Ramos (cell line): Measurements from ENCODE around the gene CAMK2B.

ENCODE experiments used
- in situ Hi-C: fragments of 300-500 bp; cut with MboI; formaldehyde crosslinking; loops from one replicate; pipeline ENCODE4 v1.14.3; 2022; ENCODE audit warnings: low sequenced_read_pairs; ENCODE audit not compliant: unreplicated experiment

The CAMK2B gene

DNA sequence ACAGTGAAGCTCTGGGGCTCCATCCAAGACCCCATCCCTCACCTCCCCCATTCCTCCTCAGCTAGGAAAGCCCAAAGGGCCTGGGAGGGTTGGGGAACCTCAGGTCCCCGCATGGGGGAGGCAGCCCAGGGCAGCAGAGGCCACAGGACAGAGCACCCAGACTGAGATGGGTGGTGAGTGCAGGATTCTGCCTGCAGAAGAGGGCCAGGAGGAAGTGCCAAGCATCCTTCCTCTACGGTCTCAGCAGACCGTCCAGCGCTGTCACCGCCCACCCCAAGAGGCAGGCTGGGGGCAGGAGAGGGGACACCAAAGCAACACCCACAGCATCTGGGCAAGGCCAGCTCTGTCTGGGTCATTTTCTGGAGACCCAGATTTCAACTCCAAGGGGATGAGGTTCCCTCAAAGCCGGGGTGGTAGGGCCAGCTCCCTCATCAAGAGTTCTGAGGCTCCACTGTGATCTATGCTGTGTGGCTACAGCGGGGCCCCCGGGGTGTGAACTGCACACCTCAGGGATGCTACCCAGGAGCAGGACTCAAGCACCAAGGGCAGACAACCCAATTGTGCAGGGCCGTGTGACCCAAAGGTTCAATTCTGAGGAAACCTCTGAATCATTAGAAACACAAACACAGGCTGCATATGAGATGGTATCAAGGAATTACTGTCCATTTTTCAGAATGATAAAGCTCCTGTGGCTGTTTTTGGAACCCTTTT, 46.8 kb downstream of the CAMK2B start:
- in situ Hi-C loops, result no loop called here

DNA sequence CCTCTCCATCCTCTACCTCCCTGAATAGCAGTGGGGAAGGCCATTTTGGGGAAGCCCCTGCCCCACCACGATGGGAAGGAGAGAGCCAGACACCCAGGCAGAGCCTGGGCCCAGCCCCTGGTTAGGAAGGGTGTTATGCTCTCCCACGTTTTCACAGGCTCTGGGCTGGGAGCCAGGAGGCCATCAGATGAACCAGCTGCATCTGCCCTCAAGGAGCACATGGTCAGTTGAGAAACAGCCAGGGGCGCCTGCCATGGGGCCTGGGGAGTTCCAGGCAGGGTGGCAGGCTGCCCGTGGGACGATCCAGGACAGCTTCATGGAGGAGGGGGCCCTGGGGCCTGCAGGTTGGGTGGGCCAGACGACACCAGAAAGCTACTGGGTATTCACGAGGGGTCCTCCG, 47.5 kb downstream of the CAMK2B start:
- in situ Hi-C loops, result no loop called here

DNA sequence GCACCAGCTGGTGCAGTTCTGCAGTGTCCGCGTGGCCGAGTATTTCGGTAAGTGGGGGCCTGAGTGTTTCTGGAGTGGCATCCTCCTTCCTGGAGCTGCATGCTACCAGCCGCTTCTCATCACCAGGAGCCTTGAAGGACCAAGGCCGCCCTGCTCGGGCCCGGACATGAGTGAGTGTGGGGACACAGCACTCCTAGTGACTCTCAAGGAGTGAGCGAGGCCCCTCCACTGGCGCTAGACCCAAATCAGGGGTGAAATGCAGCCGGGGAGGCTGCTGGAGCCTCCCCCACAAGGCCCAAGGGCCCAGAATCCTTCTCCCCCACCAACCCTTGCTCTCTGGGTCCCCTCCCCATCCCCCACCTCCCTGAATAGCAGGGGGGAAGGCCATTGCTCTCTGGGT, 48.0 kb downstream of the CAMK2B start:
- in situ Hi-C loops, result no loop called here

DNA sequence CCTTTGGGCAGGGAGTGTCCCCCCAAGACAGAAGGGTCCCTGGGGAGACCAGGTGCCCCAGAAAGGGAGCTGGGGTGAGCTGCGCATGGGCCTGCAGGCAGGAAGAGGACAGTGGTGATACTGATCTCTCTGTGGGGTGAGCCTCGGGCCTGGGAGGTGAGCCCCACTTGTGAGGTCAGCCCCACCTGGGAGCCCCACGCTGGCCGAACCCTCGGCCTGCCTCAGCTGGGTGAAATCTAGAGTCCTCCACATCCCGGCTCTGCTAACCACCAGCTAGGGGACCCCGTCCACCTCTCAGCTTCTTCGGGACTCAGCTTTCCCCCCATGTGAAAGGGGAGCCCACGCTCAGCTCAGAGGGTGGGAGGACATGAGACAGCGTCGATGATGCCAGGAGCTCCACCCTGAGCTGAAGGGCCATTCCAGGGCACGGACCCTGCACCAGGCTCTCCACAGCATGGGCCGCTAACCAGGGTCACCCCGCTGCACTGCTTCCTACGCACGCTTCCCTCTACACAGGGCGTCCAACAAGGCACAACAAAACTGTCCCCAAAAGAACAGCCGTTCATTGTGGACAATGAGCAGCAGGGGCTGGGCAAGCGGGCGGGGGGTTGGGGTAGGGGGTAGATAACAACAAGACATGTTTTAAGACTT, 48.7 kb downstream of the CAMK2B start:
- in situ Hi-C loops, result no loop called here

DNA sequence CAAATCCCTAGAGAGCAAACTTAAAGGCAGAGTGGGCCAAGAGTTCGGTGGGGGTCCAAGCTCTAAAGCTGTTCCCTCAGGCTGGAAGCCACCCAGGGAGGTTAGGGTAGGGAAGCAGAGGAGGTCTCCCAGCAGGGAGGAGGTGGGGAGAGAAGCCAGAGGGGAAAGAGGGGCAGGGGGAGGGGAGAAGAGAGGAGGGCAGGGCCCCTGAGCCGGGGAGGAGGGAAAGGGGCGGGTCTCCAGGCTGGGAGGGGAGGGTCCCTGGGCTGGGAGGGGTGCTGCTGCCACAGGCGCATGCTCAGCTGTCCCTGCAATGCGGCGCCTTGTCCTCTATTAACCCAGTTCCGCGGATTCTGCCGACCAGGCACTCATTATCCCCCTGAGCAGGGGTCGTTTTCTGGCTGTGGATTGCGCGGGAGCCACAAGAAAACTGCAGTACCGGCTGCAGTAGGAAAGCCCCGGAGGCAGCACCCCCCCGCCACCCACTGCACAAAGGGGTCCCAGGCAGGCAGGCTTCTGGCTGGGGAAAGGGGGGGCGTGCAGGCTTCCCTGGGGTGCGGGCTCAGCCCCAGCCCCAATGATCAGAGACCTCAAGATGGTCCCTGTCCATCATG, 49.3 kb downstream of the CAMK2B start:
- in situ Hi-C loops, result no loop called here

DNA sequence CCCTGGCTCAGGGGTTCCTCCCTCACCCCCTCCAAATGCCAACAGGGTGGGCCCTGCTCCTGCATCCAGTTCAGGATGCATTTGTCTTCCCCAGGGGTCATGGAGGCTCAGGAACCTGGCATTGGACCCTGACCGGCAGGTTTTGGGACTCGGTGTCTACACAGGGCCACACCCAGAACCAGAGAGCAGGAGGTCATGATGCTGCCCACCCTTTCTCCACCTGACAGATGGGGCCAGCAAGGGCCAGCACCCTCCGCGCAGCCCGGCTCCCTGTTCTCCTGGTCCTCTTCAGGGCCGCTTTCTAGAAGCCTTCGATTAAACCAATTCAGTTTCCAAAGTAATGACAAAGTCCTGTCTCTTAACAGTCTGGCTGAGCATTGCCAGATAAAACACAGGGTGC, 50.2 kb downstream of the CAMK2B start:
- in situ Hi-C loops, result no loop called here

DNA sequence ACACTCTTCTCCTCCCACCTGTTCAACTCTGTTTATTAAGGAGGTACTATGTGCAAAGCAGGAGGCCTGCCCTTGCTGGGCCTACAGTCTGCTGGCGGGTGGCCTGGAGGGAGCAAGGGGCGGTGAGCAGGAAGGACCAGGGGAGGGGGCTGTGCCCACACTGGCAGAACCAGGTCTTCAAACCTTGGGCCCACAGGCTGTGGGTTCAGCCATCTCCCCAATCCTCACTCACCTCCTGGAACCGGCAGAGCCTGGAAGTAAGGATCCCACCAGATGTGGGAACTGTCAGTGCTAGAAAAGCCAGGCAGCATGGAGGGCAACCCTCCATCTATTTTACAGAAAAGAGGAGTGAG, 50.8 kb downstream of the CAMK2B start:
- in situ Hi-C loops, result no loop called here

DNA sequence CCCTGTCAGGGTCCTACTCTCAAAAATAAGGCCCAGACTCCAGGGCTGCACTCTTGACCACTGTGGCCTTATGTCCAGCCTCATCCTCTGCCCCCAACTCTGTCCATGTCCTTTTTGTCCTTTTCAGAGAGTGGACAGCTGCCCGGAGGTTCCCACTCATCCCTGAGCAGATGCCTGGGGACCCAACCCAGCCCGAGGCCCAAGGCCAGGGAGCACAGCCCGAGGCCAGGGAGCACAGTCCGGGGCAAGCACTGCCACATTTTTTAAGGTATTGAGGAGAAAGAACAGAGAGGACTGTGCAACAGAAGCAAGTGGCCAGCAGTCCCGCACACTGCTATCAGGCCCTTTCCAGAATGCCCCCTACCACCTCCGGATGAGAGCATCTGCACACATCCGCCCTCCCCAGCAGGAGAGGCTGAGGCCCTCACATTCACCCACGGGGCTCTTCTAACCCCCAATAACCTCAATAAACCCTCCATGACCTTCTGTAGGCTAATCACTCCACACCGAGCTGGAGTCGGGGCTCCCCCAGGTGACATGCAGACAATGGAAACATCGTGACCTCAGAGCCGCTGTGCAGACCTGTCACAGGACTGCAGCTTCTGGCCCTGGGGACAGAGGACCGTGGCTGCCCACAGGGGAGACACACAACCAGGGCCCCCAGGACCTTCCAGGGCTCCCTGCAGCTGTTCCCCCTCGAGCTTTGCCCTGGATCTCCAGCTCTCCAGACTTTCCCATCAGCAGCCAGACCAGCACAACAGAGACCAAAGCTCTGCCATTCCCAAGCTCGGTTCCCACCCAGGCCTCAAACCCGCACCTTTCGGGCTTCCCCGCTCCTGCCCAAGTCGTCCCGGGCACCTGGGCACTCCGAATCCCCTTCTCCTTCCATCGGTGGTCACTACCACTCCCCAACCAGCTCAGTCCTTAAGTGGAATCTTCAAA, 51.4 kb downstream of the CAMK2B start:
- in situ Hi-C loops, result no loop called here

DNA sequence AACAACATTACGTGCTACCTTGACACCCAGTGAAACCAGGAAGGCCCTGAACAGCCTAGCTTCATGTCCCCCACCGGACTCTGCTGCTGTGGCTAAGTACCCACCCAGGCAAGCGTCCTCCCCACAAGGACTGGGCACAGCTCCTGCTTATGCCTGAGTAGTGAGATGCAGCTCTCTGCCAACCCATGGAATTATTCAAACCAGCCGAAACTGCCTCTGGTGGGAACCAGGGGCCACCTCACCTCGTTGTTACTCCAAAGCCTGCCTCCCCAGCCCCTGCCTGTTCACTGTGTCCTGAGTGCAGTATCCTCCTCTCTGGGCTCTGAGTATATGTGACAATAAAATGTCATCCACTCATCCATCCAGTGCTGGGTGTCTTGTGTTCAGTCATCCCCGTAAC, 52.4 kb downstream of the CAMK2B start:
- in situ Hi-C loops, result no loop called here

DNA sequence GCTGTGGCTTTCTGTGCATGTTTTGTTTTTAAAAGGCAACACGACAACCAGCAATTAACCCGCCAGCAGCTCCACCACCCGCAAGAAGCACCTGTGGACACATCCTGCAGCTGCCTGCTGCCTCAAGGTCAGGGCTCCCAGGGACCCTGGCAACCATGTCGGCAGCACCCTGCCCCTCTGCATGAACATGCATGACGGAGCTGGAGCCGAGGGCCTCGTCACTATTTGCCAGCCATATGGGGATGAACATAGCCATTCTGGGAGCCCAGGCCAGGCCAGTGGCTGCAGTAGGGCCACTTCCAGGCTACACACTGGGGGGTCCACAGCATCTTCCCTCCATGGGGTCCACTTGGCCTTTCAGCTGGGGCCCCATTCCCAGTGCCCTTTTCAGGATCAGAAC, 52.9 kb downstream of the CAMK2B start:
- in situ Hi-C loops, result no loop called here

DNA sequence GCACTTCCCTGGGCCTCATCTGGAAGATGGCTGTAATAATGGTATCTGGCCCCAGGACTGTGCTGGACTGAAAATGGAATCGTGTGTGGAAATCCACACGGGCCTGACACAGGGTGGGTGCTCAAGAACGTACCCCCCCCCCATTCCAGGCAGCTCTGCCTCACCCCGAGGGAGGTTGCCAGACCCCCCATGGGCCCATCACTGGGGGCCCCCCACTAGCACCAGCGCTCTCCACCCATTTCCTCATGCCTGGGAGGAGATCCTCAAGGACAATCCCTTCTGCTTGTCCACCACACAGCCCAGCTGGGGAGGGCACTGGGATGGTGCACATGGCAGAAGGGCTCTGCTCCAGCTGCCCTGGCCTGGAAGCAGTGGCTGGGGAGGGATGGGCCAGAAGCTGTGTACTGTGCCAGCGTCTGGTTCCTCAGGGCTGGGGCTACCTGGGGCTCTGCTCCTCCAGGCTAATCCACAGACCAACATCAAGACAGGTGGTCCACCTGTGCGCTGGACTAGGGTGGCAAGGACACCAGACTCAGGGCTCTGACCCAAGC, 55.4 kb downstream of the CAMK2B start:
- in situ Hi-C loops, result no loop called here

DNA sequence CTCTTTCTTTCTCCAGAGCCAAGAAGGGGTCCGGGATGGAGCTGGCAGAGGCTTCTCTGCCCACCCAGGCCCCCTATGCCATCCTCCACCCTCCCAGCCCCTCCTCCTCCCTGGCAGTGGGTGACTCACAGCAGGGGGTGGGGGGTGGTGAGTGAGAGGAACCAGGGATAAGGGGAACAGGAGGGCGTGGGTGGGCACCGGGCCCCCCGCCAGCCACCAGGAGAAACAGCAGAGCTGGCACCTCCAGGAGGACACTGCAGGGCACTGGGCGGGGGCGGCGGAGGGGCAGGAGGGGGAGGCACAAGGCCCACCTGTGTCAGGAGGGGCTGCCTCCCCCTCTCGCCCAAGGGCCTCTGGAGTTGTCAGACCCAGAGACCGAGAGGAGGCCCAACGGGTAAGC, 56.0 kb downstream of the CAMK2B start:
- in situ Hi-C loops, result no loop called here

DNA sequence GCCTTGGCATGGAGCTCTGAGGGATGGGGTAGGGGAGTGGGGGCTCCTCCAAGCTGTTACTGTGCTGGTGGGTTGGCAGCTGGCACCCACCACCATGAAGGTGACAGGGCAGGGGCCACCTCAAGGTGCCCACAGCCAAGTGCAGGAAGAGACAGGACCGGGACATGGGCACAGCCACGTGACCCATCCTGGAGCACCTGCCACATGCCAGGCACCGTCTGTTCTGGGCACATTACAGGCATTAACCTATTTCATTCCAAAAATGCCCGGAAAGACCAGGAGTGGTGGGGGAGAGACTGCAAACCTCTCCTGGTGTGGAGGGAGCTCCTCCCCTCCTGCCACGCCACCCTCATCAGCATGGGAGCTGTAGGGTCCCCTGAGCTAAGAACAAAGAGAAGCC, 56.7 kb downstream of the CAMK2B start:
- in situ Hi-C loops, result no loop called here

DNA sequence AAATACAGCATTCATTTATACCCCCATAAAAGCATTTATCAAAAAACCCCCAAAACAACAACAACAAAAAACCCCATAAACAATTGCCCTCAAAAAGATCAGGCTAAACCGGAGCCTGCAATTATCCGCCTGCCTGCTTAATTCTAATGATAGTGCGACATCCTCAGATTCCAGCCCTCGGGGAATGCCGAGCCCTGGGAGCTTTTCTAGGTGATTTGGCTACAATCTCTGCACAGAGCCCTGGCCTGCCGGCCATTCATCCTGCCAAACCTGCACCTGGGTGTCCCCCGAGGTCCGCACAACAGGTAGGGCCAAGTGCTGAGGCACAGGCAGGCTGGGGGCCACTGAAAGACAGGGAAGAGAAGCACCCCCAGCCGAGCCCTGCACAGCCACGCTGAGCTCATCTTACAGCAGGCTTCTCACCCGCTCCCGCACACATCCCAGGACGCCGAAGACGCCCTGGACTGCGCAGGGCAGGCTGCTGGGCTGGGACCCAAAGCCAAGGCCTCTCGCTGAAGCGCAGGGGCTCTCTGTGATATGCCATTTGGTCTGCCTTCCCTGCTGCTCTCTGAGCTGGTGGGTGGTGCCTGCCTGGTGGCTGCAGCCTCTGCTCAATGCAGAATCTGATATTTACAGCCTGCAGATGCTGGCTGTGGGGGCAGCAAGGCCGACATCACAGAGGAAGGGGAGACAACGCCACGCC, 57.5 kb downstream of the CAMK2B start:
- in situ Hi-C loops, result no loop called here

DNA sequence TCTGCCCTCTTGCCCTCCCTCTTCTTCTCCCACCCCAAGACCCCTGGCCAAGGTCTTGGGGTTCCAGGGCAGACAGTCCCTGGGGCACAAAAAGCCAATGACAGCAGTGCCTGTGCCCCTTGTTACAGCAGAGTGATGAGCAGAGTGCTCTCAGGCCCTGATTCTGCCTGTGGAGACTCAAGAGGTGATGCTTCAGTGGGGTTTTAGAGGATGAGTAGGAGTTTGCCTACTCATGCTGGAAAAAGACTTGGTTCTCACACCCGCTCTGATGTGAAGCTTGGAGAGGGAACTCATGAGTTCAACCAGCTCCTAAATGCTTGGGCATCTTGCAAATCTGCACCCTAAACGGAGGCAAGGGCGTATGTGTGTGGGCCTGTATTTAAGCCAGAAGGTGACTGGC, 58.2 kb downstream of the CAMK2B start:
- in situ Hi-C loops, result no loop called here

DNA sequence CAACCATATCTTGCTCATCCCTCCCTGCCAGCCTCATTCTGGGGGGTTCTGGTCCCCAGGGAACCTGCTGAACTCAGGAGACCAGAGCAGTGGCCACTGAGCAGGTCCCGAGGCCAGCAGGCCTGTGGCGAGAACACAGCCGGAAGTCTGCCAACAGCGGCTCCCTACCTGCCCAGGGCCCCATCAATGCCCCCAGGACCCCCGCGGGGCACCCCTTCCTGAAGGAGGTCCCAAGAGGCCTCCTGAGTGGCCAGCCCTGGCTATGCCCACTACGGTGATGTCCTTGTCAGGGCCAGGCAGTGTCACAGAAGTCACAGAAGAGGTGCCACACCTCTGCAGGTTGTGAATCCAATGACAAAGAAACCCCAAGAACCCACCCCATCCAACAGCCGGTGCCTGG, 58.9 kb downstream of the CAMK2B start:
- in situ Hi-C loops, result no loop called here

DNA sequence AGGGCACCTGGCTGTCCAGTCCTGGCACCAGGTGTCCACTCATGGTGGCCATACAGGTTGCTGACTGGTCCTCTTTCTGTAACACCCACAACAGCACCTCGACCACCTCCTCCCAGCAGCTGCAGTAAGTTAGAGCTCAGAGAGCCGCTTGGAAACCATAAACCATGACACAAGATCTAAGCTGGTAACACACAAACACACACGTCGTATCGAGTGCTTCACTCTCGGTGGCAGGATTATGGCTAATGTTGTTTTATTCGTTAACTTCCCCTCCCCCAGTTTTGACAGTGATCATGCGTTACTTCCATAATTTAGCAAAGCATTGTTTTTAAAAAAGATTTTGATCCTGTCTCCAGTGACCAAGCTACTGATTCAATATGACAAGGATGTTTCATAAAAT, 59.7 kb downstream of the CAMK2B start:
- in situ Hi-C loops, result no loop called here

DNA sequence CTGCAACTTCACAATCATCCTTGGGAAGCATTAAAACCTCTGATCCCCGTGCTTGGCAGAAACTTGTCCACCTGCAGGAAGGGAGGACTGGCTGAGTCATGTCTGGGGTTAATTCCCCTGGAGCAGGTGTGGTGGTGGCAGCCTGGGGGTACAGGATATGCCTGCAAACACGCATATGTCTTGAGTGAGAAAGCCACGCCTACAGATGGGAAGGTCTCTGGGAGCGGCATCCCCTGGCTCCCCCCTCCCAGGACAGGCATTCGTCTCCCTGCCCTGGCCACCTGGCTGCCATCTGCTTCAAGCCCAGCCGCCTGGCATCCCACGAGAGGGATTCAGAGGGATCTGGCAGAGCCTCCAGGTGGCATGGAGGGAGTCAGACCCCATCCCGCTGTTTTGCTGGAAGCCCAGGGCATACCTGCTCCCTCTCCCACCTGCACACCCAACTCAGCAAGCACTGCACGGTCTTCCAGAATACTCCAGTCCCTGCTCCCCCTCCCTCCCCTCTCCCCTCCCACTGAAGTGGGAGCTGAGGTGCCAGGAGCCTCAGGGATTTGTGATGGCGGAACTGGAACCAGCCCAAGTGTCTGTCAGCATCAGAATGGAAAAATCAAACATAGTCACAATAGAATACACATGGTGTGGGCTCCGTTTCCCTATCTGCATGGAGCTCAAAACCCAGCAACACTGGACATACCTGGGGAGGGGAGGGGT, 61.0 kb downstream of the CAMK2B start:
- in situ Hi-C loops, result no loop called here

DNA sequence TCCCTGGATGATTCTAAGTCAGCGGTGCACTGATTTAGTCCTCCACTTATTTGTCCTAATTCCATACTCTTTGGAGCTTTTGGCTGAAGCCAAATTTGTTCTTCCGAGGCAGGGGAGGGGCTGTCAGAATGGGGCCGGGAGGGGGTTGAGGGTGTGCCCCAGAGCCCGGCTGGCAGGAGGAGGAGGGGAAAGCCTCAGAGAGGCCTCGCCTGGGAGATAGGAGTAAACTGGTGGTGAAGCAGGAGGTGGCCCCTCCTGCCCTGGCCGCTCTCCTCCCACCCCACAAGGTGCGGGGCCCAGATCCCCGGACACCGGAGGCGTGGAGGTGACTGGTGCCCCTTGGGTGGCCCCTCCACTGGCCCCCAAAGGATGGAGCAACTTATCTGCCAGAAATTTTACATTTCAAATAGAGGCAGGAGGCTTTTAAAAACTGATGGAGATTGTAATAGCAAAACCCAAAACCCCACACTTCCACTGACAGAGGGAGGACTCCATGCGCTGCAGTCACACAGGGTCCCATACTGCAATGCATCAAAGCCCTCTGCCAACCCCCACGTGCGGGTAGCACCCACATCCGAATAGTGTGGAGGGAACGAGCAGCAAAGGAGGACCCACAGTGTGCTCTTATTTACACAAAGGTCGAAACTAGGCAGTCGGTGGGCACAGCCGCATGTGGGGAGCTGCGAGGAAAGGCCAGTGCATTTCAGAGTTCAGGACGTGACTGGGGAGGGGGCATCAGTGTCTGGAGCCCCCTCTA, 61.9 kb downstream of the CAMK2B start:
- in situ Hi-C loops, result no loop called here
